Psoas muscle (tissue), 8 donors: ENCODE data around the gene ROPN1. TPM values are rescaled to one million over a fixed set of nuclear protein-coding genes. Genes with fewer than 3 reads are reported as not detected.

Experiments
- ATAC-seq, 4 donors: fragments of 200-7000 bp; cut with Tn5 transposase; one replicate each; pipeline ENCODE4 v1.9.1; 2020; ENCODE audit warnings: moderate library complexity in 3 of 4, mild to moderate bottlenecking in 2 of 4
- DNase-seq, 2 donors: peaks; one replicate each; pipeline ENCODE4 v3.0.0-alpha.2; 2020
- H3K27ac ChIP-seq: fragments of 200-600 bp; one replicate; pipeline ENCODE4 v1.8.0; 2022
- H3K27me3 ChIP-seq, 3 donors: fragments of 200-600 bp in 1 of 3; one replicate each; pipeline versions ENCODE4 v1.6.1 to v1.8.0; 2013 to 2022; ENCODE audit warnings: low read length in 2 of 3, mild to moderate bottlenecking in 2 of 3, moderate library complexity in 1 of 3; ENCODE audit not compliant: insufficient read depth in 3 of 3
- H3K36me3 ChIP-seq, 2 donors: fragments of 200-600 bp in 1 of 2; one replicate each; pipeline versions ENCODE4 v1.6.1 to v1.8.0; 2013 to 2022; ENCODE audit warnings: low read depth in 1 of 2, mild to moderate bottlenecking in 1 of 2, moderate library complexity in 1 of 2; ENCODE audit not compliant: insufficient read depth in 1 of 2
- H3K4me1 ChIP-seq: fragments of 200-600 bp; one replicate; pipeline ENCODE4 v1.8.0; 2022
- H3K4me3 ChIP-seq: fragments of 200-600 bp; one replicate; pipeline ENCODE4 v1.8.0; 2022; ENCODE audit warnings: mild to moderate bottlenecking
- H3K9me3 ChIP-seq: fragments of 200-600 bp; one replicate; pipeline ENCODE4 v1.8.0; 2022
- WGBS, 3 donors: extraction: QIAGEN DNeasy Blood & Tissue Kit; methylation state at CpG; one replicate each; pipeline versions ENCODE4 v1.1.6 to v1.1.7; 2013; 5-methylcytosine and 5-hydroxymethylcytosine counted together
- intact Hi-C, 2 donors: fragments of 100-400 bp; cut with DNase I; formaldehyde crosslinking; loops; one replicate each; pipeline versions ENCODE4 v1.11.0 to v1.14.2; 2022
- polyA plus RNA-seq, 3 donors: library from polyadenylated mRNA; stranded (reverse); fragments of 200-250 nt; gene quantifications; one replicate each; pipeline ENCODE4 v1.2.3, GENCODE V29; 2013
- total RNA-seq, 4 donors: library from RNA; stranded (reverse); fragmentation: NEBNext Ultra II Directional in 2 of 4; extraction: Animal tissue kit (Norgen Biotek cat#: 25700) in 2 of 4; gene quantifications; one replicate each; pipeline versions ENCODE4 v1.2.1 to v1.2.4, GENCODE V29; 2021 to 2023
- TF ChIP-seq, protein P1 (sequence below): fragments of 200-600 bp; IDR thresholded peaks from one replicate; pipeline ENCODE4 v1.8.0; 2022; ENCODE audit warnings: antibody characterized with exemption
- donor health status: healthy with polysubstance abuse.
- donor health status: DM: no; HTN: no; CAD: no; lungs with moderate emphysema.
- donor health status: Bipolar disorder and iron deficiency.
- donor health status: healthy.
- donor health status: DM: yes; HTN: yes; CAD: no.
- donor health status: DM: no; HTN: no; CAD: no.
- donor health status: DM: no; HTN: no; CAD: no.
- donor health status: DM: yes; HTN: yes; CAD: no.

The ROPN1 gene
- total and polyA plus RNA-seq, 7 donors: not detected

DNA sequence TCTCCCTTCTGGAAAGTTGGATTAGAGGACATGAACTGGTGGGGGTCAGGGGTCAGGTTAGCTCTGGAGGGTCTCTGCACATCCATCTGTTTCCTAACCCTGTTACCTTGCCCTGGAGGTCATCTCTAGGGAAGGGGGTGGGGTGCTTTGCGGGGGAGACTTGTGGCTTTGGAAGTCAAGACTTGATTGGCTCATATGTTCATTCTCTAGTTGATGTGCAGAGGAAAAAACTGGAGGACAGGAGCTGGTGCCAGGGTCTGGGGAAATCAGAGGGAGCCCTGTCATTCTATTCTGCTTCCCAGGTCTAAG lies 42.9 kb upstream of the ROPN1 start:
- WGBS, 3 donors: 45 to 63% (median 59%) methylated on average over 1 of the region's 1 CpG
- intact Hi-C loops: loop anchor here (5.0 to 10.0 kb wide), 4 partner anchors 33 to 248 kb away; no protein-coding TSS in a partner anchor
- no peak for ATAC-seq
- DNase-seq: no peak
- Histone ChIP-seq H3K4me1 (peaks cover 4% of the 10 kb centered on the region), H3K9me3 (no peaks in the 10 kb centered on the region), H3K27me3 (peaks cover 0 to 26% (median 0%) of the 10 kb centered on the region in 3 donors), H3K36me3 (no peaks in the 10 kb centered on the region), H3K4me3 (peak overlapping the region; percentile 87), H3K27ac (no peak overlapping the region)
- TF ChIP-seq, protein P1, sequence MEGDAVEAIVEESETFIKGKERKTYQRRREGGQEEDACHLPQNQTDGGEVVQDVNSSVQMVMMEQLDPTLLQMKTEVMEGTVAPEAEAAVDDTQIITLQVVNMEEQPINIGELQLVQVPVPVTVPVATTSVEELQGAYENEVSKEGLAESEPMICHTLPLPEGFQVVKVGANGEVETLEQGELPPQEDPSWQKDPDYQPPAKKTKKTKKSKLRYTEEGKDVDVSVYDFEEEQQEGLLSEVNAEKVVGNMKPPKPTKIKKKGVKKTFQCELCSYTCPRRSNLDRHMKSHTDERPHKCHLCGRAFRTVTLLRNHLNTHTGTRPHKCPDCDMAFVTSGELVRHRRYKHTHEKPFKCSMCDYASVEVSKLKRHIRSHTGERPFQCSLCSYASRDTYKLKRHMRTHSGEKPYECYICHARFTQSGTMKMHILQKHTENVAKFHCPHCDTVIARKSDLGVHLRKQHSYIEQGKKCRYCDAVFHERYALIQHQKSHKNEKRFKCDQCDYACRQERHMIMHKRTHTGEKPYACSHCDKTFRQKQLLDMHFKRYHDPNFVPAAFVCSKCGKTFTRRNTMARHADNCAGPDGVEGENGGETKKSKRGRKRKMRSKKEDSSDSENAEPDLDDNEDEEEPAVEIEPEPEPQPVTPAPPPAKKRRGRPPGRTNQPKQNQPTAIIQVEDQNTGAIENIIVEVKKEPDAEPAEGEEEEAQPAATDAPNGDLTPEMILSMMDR: no peak

DNA sequence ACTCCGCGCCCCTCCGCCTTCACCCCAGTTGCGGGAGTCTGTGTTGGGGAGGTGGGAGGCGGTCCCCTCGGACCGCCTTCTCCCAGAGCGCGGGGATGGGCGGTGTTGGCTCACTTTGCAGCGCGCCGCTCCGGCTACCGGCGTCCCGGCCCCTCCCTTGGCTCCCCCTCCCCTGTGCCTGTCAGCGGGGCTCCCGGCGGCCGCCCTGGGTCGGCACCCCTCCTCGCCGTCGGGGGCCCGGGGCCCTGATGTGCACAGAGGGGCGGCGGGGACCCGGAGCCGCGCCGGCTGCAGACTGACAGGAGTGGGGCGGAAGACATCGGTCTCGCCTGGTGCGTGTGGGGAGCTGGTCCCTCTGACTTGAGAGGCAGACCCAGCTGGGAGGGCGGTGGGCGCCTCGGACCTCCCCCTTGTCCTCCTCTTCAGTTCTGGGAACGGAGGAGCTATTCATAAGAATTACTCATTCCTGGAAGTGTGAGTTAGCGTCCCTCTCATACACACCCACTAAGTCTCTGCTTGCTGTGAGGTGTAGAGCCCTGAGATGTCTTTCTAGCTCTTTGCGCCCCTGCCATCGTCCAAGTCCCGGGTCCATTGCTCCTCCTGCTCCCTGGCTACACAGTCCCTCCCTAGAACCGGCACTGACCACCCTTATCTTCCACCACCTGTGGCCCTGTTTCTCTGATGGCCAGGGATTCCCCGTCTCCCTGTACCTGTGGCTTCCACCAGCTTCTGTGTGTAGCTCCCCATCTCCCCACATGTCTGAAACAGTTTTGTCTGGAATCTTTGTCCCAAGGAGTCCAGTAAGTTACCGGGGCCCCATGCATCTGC lies 42.3 kb upstream of the ROPN1 start:
- Histone ChIP-seq H3K4me3 (peak overlapping the region; percentile 87), H3K27me3 (peaks cover 0 to 26% (median 0%) of the 10 kb centered on the region in 3 donors), H3K27ac (no peak overlapping the region), H3K36me3 (no peaks in the 10 kb centered on the region), H3K9me3 (no peaks in the 10 kb centered on the region), H3K4me1 (peaks cover 4% of the 10 kb centered on the region)
- ATAC-seq: no peak
- intact Hi-C loops: loop anchor here (5.0 to 10.0 kb wide), 4 partner anchors 33 to 248 kb away; no protein-coding TSS in a partner anchor
- DNase-seq: peak; percentile 31 to 51
- TF ChIP-seq, protein P1: no peak
- WGBS, 3 donors: 7 to 9% (median 9%) methylated on average over 35 to 47 of the region's 47 CpGs

DNA sequence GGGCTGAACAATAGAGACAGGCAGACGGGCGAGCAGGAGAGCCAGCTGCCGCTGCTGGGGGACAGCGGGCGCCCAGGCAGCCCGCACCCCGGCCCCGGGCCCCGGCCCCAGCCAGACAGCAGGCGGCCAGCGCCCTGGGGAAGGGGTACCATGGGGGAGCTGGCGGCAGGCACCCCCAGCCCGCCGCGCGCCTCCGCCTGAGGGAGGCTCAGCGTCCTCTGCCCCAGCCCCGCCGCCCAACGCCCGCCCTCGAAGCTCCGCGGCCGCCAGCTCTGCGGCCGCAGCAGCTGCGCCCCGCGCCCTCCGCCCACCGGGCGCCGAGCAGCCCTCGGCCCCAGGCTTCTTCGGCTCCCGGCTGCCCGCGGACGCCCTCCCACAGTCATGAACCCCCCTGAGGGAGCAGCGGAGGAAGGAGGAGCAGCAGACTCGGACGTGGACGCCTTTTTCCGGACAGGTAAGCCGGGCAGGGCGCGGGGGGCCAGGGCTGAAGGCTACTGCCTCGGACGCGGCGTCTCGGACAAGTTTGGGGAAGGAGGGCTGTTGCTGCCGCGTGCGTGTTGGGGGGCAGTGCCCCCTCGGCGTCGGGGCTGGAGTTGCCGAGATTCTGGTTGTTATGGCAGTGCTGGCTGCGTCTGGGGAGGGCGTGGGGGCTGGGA lies 41.6 kb upstream of the ROPN1 start, which contains the start of gene KALRN:
TSS of gene KALRN (plus strand) at position 10 of the 656 bp plus-strand sequence.
- intact Hi-C loops: loop anchor here (5.0 to 10.0 kb wide), 4 partner anchors 34 to 249 kb away; no protein-coding TSS in a partner anchor
- Histone ChIP-seq H3K36me3 (no peaks in the 10 kb centered on the region), H3K4me1 (peaks cover 4% of the 10 kb centered on the region), H3K4me3 (peak within 1 kb of the TSS; percentile 87), H3K27me3 (peaks cover 0 to 26% (median 0%) of the 10 kb centered on the region in 3 donors), H3K27ac (peak within 1 kb of the TSS; percentile 88), H3K9me3 (no peaks in the 10 kb centered on the region)
- 1% methylated on average over 34 to 63 of the region's 63 CpGs for WGBS, 3 donors
- peak; percentile 25 to 45 (median 36) for ATAC-seq
- TF ChIP-seq, protein P1: no peak
- peak; percentile 27 to 54 for DNase-seq

DNA sequence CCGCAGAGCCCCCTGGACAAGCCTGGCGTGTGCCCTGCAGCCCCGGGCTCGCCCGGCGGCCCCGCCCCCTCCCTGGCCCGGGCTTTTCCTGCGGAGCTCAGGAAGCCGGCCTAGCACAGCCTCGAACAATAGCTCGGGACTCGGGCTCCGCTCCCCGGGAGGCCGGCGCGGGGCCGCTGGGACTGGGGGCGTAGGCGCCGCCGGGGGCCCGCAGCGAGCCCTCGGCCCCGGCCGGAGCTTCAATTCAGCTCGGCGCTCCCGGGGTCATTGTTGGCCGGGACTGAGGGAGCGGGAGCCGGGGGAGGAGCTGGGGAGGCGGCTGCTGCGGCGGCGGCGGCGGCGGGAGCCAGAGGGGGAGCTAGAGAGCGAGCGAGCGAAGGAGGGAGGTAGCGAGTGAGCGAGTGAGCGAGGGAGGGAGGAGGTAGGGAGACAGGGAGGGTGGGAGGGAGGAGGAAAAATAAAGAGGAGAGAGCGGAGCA lies 41.0 kb upstream of the ROPN1 start:
- intact Hi-C loops: loop anchor here (5.0 to 10.0 kb wide), 4 partner anchors 34 to 249 kb away; no protein-coding TSS in a partner anchor
- peak overlapping the region; percentile 88 for H3K27ac ChIP-seq
- H3K27me3 ChIP-seq: peaks cover 0 to 24% (median 0%) of the 10 kb centered on the region in 3 donors
- peak overlapping the region; percentile 87 for H3K4me3 ChIP-seq
- no peaks in the 10 kb centered on the region for H3K36me3 ChIP-seq
- no peaks in the 10 kb centered on the region for H3K9me3 ChIP-seq
- TF ChIP-seq, protein P1: peak; percentile 64
- peaks cover 4% of the 10 kb centered on the region for H3K4me1 ChIP-seq
- DNase-seq (peak; percentile 86 to 92), ATAC-seq (peak; percentile 95 to 97 (median 96))
- 1% methylated on average over 31 to 48 of the region's 48 CpGs for WGBS, 3 donors
